NCI-H82 treated with DMSO at 0.1 percent for 48 hours (cell line): ENCODE measurements around the gene IYD.

ENCODE experiments used
- DNase-seq: peaks from one replicate; lab custom pipeline; 2025; ENCODE audit not compliant: unreplicated experiment; lab: John Stamatoyannopoulos, UW

The IYD gene

GRCh38 chr6:150368762-150369161 lies at the start of gene IYD:
TSS of gene IYD (plus strand) at chr6:150369012. CDS start at chr6:150369032, 20 bp downstream.
- DNase-seq = no peak

GRCh38 chr6:150319924-150320323 lies 48.9 kb upstream of the IYD start:
- DNase-seq = no peak

GRCh38 chr6:150320442-150320841 lies 48.4 kb upstream of the IYD start:
- DNase-seq = no peak

GRCh38 chr6:150322466-150322871 lies 46.3 kb upstream of the IYD start:
- no peak for DNase-seq

- no peak for DNase-seq
Observed at GRCh38 chr6:150323205-150323604, 45.6 kb upstream of the IYD start.

GRCh38 chr6:150324044-150324443 lies 44.8 kb upstream of the IYD start:
- no peak for DNase-seq

GRCh38 chr6:150325066-150325772 lies 43.6 kb upstream of the IYD start:
- DNase-seq = no peak

GRCh38 chr6:150327117-150327774 lies 41.6 kb upstream of the IYD start:
- no peak for DNase-seq

- no peak for DNase-seq
Observed at GRCh38 chr6:150328744-150329405, 39.9 kb upstream of the IYD start.

- DNase-seq = no peak
Observed at GRCh38 chr6:150331344-150331743, 37.5 kb upstream of the IYD start.

GRCh38 chr6:150332939-150333584 lies 35.8 kb upstream of the IYD start:
- DNase-seq = no peak

- no peak for DNase-seq
Observed at GRCh38 chr6:150333585-150333941, 35.2 kb upstream of the IYD start.

GRCh38 chr6:150334790-150335783 lies 33.7 kb upstream of the IYD start:
- DNase-seq = no peak

- DNase-seq = no peak
Observed at GRCh38 chr6:150336299-150336698, 32.5 kb upstream of the IYD start.

GRCh38 chr6:150336708-150337107 lies 32.1 kb upstream of the IYD start:
- no peak for DNase-seq

- no peak for DNase-seq
Observed at GRCh38 chr6:150342126-150342525, 26.7 kb upstream of the IYD start.

- no peak for DNase-seq
Observed at GRCh38 chr6:150343434-150343833, 25.4 kb upstream of the IYD start.

GRCh38 chr6:150345781-150346180 lies 23.0 kb upstream of the IYD start:
- no peak for DNase-seq

GRCh38 chr6:150346346-150346745 lies 22.5 kb upstream of the IYD start:
- DNase-seq = no peak

- DNase-seq = no peak
Observed at GRCh38 chr6:150347845-150348244, 21.0 kb upstream of the IYD start.

GRCh38 chr6:150349546-150349945 lies 19.3 kb upstream of the IYD start:
- DNase-seq = no peak
